Measurements from ENCODE around the gene CROCC2. TPM values are rescaled to one million over a fixed set of nuclear protein-coding genes. Genes with fewer than 3 reads are reported as not detected.

Gene CROCC2
- total RNA-seq, 3 donors from 2014 or later, result 0.07 to 0.19 TPM; not detected in 1

DNA sequence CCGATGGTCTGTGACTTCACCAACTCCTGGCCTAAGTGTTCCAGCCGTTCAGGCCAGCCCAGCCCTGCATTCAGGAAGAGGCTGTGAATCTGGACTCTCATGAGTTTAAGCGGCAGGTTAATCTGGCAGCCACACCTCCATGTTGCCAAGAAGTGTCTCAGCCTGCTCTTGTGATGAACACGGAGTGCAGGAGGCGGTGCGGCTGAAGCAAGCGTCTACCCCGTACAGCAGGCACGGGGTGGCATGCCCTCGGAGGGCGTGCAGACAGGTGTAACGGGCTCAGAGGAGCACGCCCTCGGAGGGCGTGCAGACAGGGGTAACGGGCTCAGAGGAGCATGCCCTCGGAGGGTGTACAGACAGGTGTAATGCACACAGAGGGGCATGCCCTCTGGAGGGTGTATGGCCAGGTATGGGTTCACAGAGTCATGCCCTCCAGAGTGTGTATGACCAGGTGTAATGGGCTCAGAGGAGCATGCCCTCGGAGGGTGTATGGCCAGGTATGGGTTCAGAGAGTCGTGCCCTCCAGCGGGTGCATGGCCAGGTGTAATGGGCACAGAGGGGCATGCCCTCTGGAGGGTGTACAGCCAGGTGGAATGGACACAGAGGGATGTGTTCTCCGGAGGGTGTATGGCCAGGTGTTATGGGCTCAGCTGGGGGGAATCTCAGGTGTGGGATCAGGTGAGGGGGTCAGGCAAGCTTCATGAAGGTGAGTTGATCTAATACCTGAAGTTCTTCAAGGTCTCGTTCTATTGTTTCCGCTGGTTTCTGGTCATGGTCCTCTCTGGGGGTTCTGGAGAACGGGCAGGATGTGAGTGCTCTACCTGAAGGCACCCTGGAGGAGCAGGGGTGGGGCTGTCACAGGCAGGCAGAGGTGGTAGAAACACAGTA, 22.6 kb downstream of the CROCC2 start:
- intact Hi-C loops (cut with DNase I, micrococcal nuclease), result no loop called here
- peak in 1 of 3 donors; percentile 29 for DNase-seq
- no peak overlapping the region for H3K4me3 ChIP-seq
- H3K36me3 ChIP-seq (ENCODE audit: low read depth), result no peaks in the 10 kb centered on the region
- TF ChIP-seq, protein P1, sequence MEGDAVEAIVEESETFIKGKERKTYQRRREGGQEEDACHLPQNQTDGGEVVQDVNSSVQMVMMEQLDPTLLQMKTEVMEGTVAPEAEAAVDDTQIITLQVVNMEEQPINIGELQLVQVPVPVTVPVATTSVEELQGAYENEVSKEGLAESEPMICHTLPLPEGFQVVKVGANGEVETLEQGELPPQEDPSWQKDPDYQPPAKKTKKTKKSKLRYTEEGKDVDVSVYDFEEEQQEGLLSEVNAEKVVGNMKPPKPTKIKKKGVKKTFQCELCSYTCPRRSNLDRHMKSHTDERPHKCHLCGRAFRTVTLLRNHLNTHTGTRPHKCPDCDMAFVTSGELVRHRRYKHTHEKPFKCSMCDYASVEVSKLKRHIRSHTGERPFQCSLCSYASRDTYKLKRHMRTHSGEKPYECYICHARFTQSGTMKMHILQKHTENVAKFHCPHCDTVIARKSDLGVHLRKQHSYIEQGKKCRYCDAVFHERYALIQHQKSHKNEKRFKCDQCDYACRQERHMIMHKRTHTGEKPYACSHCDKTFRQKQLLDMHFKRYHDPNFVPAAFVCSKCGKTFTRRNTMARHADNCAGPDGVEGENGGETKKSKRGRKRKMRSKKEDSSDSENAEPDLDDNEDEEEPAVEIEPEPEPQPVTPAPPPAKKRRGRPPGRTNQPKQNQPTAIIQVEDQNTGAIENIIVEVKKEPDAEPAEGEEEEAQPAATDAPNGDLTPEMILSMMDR (IDR thresholded peaks at IDR 0.05), result no peak
- no peaks in the 10 kb centered on the region for H3K9me3 ChIP-seq
- no peak for ATAC-seq
- H3K4me1 ChIP-seq (ENCODE audit: low read depth), result no peaks in the 10 kb centered on the region

DNA sequence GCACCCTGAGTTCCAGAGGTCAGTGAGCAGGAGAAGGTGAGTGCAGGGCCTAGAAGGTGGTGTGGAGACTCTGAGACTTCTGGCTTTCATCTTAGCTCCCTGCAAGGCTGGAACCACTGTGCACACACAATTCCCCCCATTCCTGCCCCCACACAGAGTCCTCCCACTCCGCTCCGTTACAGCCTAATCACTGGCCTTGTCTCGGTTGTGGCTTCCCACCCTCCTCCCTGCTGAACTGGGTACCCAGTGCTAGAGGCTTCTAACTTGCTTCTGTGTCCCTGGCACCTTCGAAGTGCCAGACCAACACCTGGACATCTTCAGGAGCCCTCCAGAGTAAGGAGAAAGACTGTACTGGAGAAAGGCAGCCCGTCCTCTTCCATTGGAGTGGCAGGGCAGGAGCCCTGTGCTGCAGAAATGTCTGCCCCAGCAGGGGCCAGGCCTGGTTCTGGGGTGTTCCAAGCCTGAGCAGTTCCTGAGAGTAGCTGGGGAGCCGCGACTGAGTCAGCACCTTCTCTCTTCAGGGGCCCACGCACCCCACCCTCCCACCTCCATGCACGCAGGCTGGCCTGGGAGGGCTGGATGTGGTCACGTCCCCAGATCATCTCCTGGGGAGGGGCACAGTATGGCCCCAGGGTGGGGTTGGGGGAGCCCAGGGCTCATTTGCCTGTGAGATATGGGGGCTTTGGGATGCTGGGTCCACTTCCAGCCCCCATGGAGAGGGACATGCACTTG, 23.4 kb downstream of the CROCC2 start:
- Histone ChIP-seq H3K36me3 (ENCODE audit: low read depth) (no peaks in the 10 kb centered on the region), H3K4me3 (no peak overlapping the region), H3K4me1 (ENCODE audit: low read depth) (no peaks in the 10 kb centered on the region), H3K9me3 (no peaks in the 10 kb centered on the region)
- intact Hi-C loops (cut with DNase I, micrococcal nuclease), result no loop called here
- DNase-seq (peak in 1 of 3 donors; percentile 21), ATAC-seq (no peak)
- TF ChIP-seq, protein P1 (IDR thresholded peaks at IDR 0.05), result no peak

DNA sequence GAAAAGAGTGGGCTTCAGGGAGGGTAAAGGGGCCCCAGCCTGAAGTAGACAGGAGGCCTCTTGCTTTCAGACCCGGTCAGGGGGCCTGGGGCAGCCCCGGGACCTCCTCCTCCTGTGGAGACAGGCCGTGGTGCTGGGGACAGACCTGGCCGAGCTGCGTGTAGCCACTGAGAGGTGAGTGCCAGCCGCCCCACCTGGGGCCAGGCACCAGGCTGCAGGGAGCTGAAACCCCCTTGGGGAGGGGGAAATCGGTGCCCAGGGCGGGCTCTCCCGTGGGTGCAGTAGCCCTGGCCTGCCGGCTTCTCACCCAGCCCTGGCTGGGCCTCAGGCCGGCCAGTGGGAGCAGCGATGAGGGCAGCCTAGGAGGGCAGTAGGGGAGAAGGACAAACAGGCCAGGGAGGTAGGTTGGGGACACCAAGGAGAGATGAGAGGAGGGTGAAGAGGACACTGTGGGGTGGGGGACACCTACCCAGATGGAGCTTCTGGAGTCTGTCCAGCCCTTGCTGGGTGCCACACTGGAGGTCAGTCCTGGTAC, 24.0 kb downstream of the CROCC2 start:
- H3K4me1 ChIP-seq (ENCODE audit: low read depth), result no peaks in the 10 kb centered on the region
- ATAC-seq (no peak), DNase-seq (peak in 1 of 3 donors; percentile 44)
- H3K4me3 ChIP-seq, result no peak overlapping the region
- TF ChIP-seq, protein P1 (IDR thresholded peaks at IDR 0.05), result no peak
- no peaks in the 10 kb centered on the region for H3K36me3 ChIP-seq (ENCODE audit: low read depth)
- intact Hi-C loops (cut with DNase I, micrococcal nuclease), result no loop called here
- no peaks in the 10 kb centered on the region for H3K9me3 ChIP-seq

DNA sequence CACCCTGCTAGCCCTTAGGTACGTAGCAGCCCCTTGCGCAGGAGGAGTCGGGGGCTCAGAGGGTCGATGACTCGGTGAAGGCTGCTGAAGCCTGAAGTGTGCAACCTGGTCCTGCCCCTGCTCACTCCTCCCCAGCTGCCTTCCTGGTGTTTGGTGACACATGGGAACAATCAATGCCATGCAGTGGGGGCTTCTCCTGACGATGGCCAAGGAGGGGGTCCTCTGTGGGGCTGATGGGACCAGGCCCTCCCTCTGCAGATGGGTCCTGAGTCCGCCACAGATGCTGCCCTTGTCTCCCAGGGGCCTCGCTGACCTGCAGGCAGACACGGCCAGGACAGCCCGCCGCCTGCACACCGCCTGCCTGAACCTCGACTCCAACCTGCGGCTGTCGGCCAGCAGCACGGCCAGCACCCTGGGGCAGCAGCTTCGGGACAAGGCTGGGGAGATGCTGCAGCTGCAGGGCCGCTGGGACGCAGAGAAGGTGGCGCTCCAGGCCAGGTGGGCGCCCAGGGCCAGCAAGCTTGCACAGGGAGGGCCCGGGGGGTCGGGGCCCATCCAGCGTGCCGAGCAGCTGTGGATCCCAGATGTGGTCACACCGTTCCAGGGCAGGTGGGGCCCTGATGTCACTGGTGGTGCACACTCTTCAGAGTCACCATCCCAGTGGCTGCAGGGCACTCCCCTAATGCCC, 24.6 kb downstream of the CROCC2 start:
- TF ChIP-seq, protein P1 (IDR thresholded peaks at IDR 0.05), result no peak
- intact Hi-C loops (cut with DNase I, micrococcal nuclease), result no loop called here
- H3K36me3 ChIP-seq (ENCODE audit: low read depth), result no peaks in the 10 kb centered on the region
- ATAC-seq (no peak), DNase-seq (peak in 1 of 3 donors; percentile 37)
- no peak overlapping the region for H3K4me3 ChIP-seq
- H3K4me1 ChIP-seq (ENCODE audit: low read depth), result no peaks in the 10 kb centered on the region
- H3K9me3 ChIP-seq, result no peaks in the 10 kb centered on the region

DNA sequence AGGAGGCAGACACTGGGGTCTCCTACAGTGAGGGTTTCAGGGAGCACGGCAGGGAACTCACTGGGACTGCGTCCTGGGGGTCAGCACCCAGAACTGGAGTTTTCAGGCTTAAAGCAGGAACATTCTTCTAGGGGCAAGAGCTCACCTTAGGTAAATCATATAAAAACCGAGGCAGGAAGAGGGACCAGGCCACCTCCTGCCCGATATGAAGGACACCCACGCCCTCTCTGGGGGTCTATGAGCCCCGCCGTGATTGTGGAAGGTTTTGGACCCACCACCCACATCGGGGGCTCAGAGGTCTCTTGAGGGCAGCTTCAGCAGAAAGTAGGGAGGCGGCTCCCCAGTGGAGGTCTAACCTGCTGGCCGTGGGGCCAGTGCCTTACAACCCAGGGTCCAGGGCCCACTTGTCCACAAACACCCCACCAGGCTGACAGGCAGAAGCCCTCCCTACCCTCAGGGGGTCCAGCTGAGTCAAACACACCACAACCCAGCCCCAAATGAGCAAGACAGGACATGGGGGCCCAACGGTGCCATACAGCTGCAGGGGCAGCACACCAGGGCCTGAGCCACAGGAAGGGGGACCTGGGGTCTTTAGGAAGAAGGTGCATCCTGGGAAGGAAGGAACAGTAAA, 25.3 kb downstream of the CROCC2 start:
- ATAC-seq, result no peak
- Histone ChIP-seq H3K36me3 (ENCODE audit: low read depth) (no peaks in the 10 kb centered on the region), H3K9me3 (no peaks in the 10 kb centered on the region), H3K4me3 (no peak overlapping the region), H3K4me1 (ENCODE audit: low read depth) (no peaks in the 10 kb centered on the region)
- intact Hi-C loops (cut with DNase I, micrococcal nuclease), result no loop called here
- peak in 1 of 3 donors; percentile 36 for DNase-seq
- TF ChIP-seq, protein P1 (IDR thresholded peaks at IDR 0.05), result no peak

Data from mucosa of descending colon (tissue), 3 donors.